H1 (cell line): ENCODE data around the gene CCDC102A. TPM values are rescaled to one million over a fixed set of nuclear protein-coding genes. Genes with fewer than 3 reads are reported as not detected.

ENCODE experiments used
- CTCF ChIA-PET: fragments of 300-600 bp; sonication (Branson Sonifier 250); formaldehyde crosslinking; loops from one replicate; lab custom pipeline; 2021; ENCODE audit not compliant: partially characterized antibody; lab: Charles Lee
- POLR2A ChIA-PET: fragments of 300-600 bp; sonication (Branson Sonifier 250); formaldehyde crosslinking; loops from one replicate; lab custom pipeline; 2021; ENCODE audit warnings: inconsistent platforms; ENCODE audit not compliant: partially characterized antibody; lab: Charles Lee
- DNase-seq, 2 experiments: peaks; one replicate each; pipeline versions ENCODE4 v3.0.0 to v3.0.0-alpha.2; 2010 to 2022; ENCODE audit warnings: low spot score in 2 of 2, low read depth in 1 of 2, mixed read lengths in 1 of 2
- FAIRE-seq: peaks from 2 replicates; lab custom pipeline; 2011; peaks lifted over from hg19 to GRCh38; lab: Jason Lieb, UNC
- H2AFZ ChIP-seq: 2 replicates; pipeline ENCODE4 v1.8.1; 2012; ENCODE audit warnings: low read length, inconsistent platforms
- H2AK5ac ChIP-seq: 2 replicates; pipeline ENCODE4 v1.6.1; 2013; ENCODE audit warnings: low read depth, low read length
- H2BK120ac ChIP-seq: replicated peaks from 2 replicates; pipeline ENCODE3; 2013; ENCODE audit warnings: low read depth, low read length, inconsistent platforms
- H2BK12ac ChIP-seq: 2 replicates; pipeline ENCODE4 v1.6.1; 2013; ENCODE audit warnings: low read depth, low read length
- H2BK15ac ChIP-seq: 2 replicates; pipeline ENCODE4 v1.6.1; 2013; ENCODE audit warnings: low read length
- H2BK20ac ChIP-seq: 2 replicates; pipeline ENCODE4 v1.6.1; 2013; ENCODE audit warnings: low read length
- H2BK5ac ChIP-seq: 2 replicates; pipeline ENCODE4 v1.6.1; 2013; ENCODE audit warnings: low read depth, low read length
- H3K14ac ChIP-seq: 2 replicates; pipeline ENCODE4 v1.6.1; 2013; ENCODE audit warnings: inconsistent platforms; ENCODE audit not compliant: insufficient read length
- H3K18ac ChIP-seq: 2 replicates; pipeline ENCODE4 v1.6.1; 2013; ENCODE audit warnings: low read length; ENCODE audit errors: extremely low read depth
- H3K23ac ChIP-seq: 2 replicates; pipeline ENCODE4 v1.6.1; 2013; ENCODE audit warnings: inconsistent platforms; ENCODE audit not compliant: insufficient read length
- H3K23me2 ChIP-seq: 2 replicates; pipeline ENCODE4 v1.6.1; 2013; ENCODE audit warnings: low read depth, low read length
- H3K27ac ChIP-seq: 2 replicates; pipeline ENCODE4 v1.6.1; 2011; ENCODE audit warnings: low read depth, low read length, inconsistent platforms
- H3K27me3 ChIP-seq, 4 experiments: replicated peaks in 1 of 4; 1 replicate in 1 of 4; 2 replicates in 3 of 4; pipeline versions ENCODE4 v1.6.1 to v1.8.1; 2011 to 2013; ENCODE audit warnings: low read length in 3 of 4, mild to moderate bottlenecking in 3 of 4, inconsistent platforms in 2 of 4, mixed read lengths in 2 of 4, moderate library complexity in 1 of 4; ENCODE audit not compliant: control insufficient read depth in 3 of 4, insufficient read depth in 3 of 4; ENCODE audit errors: extremely low read depth in 1 of 4
- H3K36me3 ChIP-seq, 4 experiments: 2 replicates each; pipeline versions ENCODE4 v1.6.1 to v1.8.1; 2011 to 2013; ENCODE audit warnings: mild to moderate bottlenecking in 4 of 4, low read length in 3 of 4, moderate library complexity in 2 of 4, control low read depth in 1 of 4, inconsistent platforms in 1 of 4; ENCODE audit not compliant: insufficient read depth in 4 of 4, control insufficient read depth in 2 of 4
- H3K4ac ChIP-seq: replicated peaks from 2 replicates; pipeline ENCODE3; 2013; ENCODE audit warnings: low read length, low read depth, mixed read lengths, inconsistent platforms; ENCODE audit not compliant: insufficient read length
- H3K4me1 ChIP-seq, 4 experiments: replicated peaks in 1 of 4; 1 replicate in 1 of 4; 2 replicates in 3 of 4; pipeline versions ENCODE4 v1.6.1 to v1.8.1; 2011 to 2013; ENCODE audit warnings: low read length in 3 of 4, inconsistent platforms in 2 of 4, mixed read lengths in 1 of 4; ENCODE audit not compliant: insufficient read depth in 4 of 4, control insufficient read depth in 3 of 4
- H3K4me2 ChIP-seq, 2 experiments: 2 replicates each; pipeline versions ENCODE4 v1.6.1 to v1.8.1; 2011 to 2013; ENCODE audit warnings: low read depth in 2 of 2, low read length in 2 of 2, control low read depth in 1 of 2, inconsistent platforms in 1 of 2, mild to moderate bottlenecking in 1 of 2; ENCODE audit not compliant: insufficient read depth in 1 of 2
- H3K4me3 ChIP-seq, 4 experiments: fragments of 200-600, 300-600 bp in 1 of 4; sonication (generic), shearing (Covaris generic), sonication (Bioruptor Twin) in 1 of 4; 2 replicates each; pipeline versions ENCODE4 v1.5.1 to v1.8.1; 2011 to 2016; ENCODE audit warnings: low read length in 4 of 4, low read depth in 3 of 4, control low read depth in 2 of 4, inconsistent platforms in 2 of 4, mild to moderate bottlenecking in 2 of 4, mixed read lengths in 1 of 4, moderate library complexity in 1 of 4; ENCODE audit not compliant: insufficient read depth in 2 of 4; ENCODE audit errors: extremely low read depth in 1 of 4
- H3K56ac ChIP-seq: replicated peaks from 2 replicates; pipeline ENCODE3; 2013; ENCODE audit warnings: low read depth, mild to moderate bottlenecking, mixed read lengths, low read length, inconsistent platforms; ENCODE audit not compliant: insufficient read length
- H3K79me1 ChIP-seq: 2 replicates; pipeline ENCODE4 v1.6.1; 2013; ENCODE audit warnings: low read depth, low read length, control low read depth
- H3K79me2 ChIP-seq, 2 experiments: 2 replicates each; pipeline versions ENCODE4 v1.6.1 to v1.8.1; 2012 to 2013; ENCODE audit warnings: low read length in 2 of 2, mild to moderate bottlenecking in 2 of 2, inconsistent platforms in 1 of 2; ENCODE audit not compliant: insufficient read depth in 2 of 2, control insufficient read depth in 1 of 2
- H3K9ac ChIP-seq, 4 experiments: replicated peaks in 1 of 4; 1 replicate in 1 of 4; 2 replicates in 3 of 4; pipeline versions ENCODE4 v1.6.1 to v1.8.1; 2011 to 2013; ENCODE audit warnings: low read depth in 3 of 4, low read length in 3 of 4, control low read depth in 2 of 4, mild to moderate bottlenecking in 2 of 4, moderate library complexity in 2 of 4, inconsistent platforms in 1 of 4; ENCODE audit errors: extremely low read depth in 1 of 4
- H3K9me3 ChIP-seq, 2 experiments: 2 replicates each; pipeline versions ENCODE4 v1.6.1 to v1.8.1; 2012 to 2013; ENCODE audit warnings: mild to moderate bottlenecking in 2 of 2, moderate library complexity in 2 of 2, control low read depth in 1 of 2, inconsistent platforms in 1 of 2, low read depth in 1 of 2, low read length in 1 of 2, mixed read lengths in 1 of 2; ENCODE audit not compliant: insufficient read depth in 2 of 2
- H4K20me1 ChIP-seq, 2 experiments: replicated peaks in 1 of 2; 2 replicates each; pipeline versions ENCODE3 to v1.8.1; 2011 to 2013; ENCODE audit warnings: inconsistent platforms in 2 of 2, low read length in 2 of 2, mild to moderate bottlenecking in 1 of 2; ENCODE audit not compliant: insufficient read depth in 2 of 2, control insufficient read depth in 1 of 2
- H4K5ac ChIP-seq: 2 replicates; pipeline ENCODE4 v1.6.1; 2013; ENCODE audit warnings: low read length, low read depth, mixed read lengths, inconsistent platforms; ENCODE audit not compliant: insufficient read length
- H4K8ac ChIP-seq: 2 replicates; pipeline ENCODE4 v1.8.0; 2013; ENCODE audit warnings: mild to moderate bottlenecking, moderate library complexity, low read length, inconsistent platforms; ENCODE audit not compliant: insufficient read depth; ENCODE audit errors: extremely low read depth
- H4K91ac ChIP-seq: replicated peaks from 2 replicates; pipeline ENCODE3; 2013; ENCODE audit warnings: low read length, mixed read lengths, inconsistent platforms; ENCODE audit not compliant: insufficient read length
- ATF2 ChIP-seq: IDR thresholded peaks from 2 replicates; pipeline ENCODE4 v1.6.1; 2012; ENCODE audit warnings: low read length, inconsistent platforms
- CHD1 ChIP-seq: IDR thresholded peaks from 2 replicates; pipeline ENCODE4 v1.6.1; 2012; ENCODE audit warnings: low read depth, low read length, improper control_type of control experiment
- MAX ChIP-seq: IDR thresholded peaks from 2 replicates; pipeline ENCODE4 v1.6.1; 2012; ENCODE audit warnings: inconsistent platforms
- POLR2AphosphoS5 ChIP-seq: IDR thresholded peaks from 2 replicates; pipeline ENCODE4 v1.6.1; 2011; ENCODE audit warnings: low read depth, low read length
- WGBS, 2 experiments: shearing (Covaris generic) in 1 of 2; methylation state at CpG; one replicate each; pipeline versions ENCODE4 v1.1.6 to v1.1.7; 2013 to 2015; ENCODE audit warnings: low lambda C conversion rate in 2 of 2, mixed read lengths in 2 of 2, inconsistent platforms in 1 of 2, low coverage in 1 of 2, missing lambda C conversion rate in 1 of 2; ENCODE audit not compliant: insufficient replicate concordance in 2 of 2, insufficient coverage in 1 of 2, insufficient read length in 1 of 2; ENCODE audit errors: extremely low coverage in 1 of 2, missing lambda C conversion rate in 1 of 2; 5-methylcytosine and 5-hydroxymethylcytosine counted together
- polyA plus RNA-seq, 7 experiments: library from polyadenylated mRNA; depleted of rRNA in 3 of 7; stranded (reverse) in 5 of 7; unstranded in 2 of 7; fragments of >200 nt in 5 of 7; fragments of 200-250 nt in 2 of 7; gene quantifications; 1 replicate in 5 of 7; 2 replicates in 1 of 7; 4 replicates in 1 of 7; pipeline versions ENCODE4 v1.2.1 to v1.2.3, GENCODE V29; 2011 to 2013; ENCODE audit warnings: missing spikeins in 2 of 7, mixed read lengths in 2 of 7
- total RNA-seq: library from RNA; stranded (reverse); fragmentation: NEBNext Ultra II Directional; extraction: Animal tissue kit (Norgen Biotek cat#: 25700); gene quantifications from 2 replicates; pipeline ENCODE4 v1.2.1, GENCODE V29; 2021

Gene CCDC102A
- total and polyA plus RNA-seq, 2 of the 8 experiments (the other 6 are each of a cell fraction or from before 2014, with no cell fraction given): 4.0 to 7.5 TPM

DNA sequence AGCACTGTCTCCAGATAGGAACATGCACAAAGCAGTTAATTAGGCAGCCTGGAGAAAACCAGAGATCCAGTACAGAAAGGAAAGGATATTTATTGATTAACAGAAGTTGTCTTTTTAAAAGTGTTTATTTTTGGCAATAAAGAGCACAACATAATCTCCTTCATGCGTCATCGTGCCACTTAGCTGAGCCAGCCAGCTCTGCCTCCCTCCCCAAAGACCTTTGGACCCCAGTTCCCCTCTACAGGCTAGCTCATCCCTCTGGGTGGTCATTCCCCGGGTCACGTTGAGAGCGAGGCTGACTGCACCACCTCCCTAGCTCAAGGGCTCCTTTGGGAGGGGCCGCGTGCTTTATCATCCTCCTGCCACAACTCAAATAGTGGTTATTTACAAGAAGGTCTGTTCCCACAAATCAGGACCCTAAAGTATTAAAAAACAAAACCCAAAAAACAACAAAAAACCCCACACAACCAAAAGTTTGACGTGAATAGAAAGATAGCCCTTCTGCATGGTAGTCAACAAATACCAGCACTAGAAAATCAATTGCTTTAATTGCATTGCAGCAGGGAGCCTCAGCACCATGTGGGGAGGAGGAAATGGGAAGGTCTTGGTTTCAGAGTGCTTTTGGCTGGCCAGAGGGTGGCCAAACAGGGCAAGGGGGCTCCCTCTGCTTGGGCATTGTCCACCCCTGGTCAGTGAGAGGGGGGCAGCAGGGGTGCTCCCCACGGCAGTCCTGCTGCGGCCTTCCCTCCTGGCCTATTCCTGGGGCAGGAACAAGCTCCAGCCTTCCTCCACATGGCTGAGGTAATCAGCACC, 64.3 kb downstream of the CCDC102A start:
- ChIA-PET CTCF (interaction anchor here (0.8 to 15.0 kb wide), 4 partner anchors 10 to 54 kb away, joined by 4 to 210 read pairs (median 77); partner anchors contain the start of gene POLR2C), POLR2A (interaction anchor here (1.2 to 10.3 kb wide), 10 partner anchors 9 to 65 kb away, joined by 3 to 67 read pairs (median 6); partner anchors contain the start of genes CCDC102A, CIAPIN1, COQ9 and DOK4)
- 0 out of 2 replicates have a peak, but pooled peaks have one; percentile 14 for TF ChIP-seq MAX
- peak; percentile 77; the same call in 1 of the 2 replicates for TF ChIP-seq ATF2
- TF ChIP-seq CHD1: no peak
- peak; percentile 2; the same call in 1 of the 2 replicates for TF ChIP-seq POLR2AphosphoS5
- Histone ChIP-seq H3K36me3 (peaks cover 16 to 54% (median 33%) of the 10 kb centered on the region in 4 experiments), H4K5ac (peak overlapping the region; percentile 39), H2AFZ (no peak overlapping the region), H3K79me2 (no peaks in the 10 kb centered on the region), H4K8ac (peak overlapping the region; percentile 3; the same call in 1 of the 2 replicates), H3K9me3 (no peaks in the 10 kb centered on the region), H3K4me3 (peak overlapping the region in 2 of 4 experiments; percentile 1 to 14; a peak in 2 of 8 replicates), H3K14ac (no peak overlapping the region), H3K27me3 (no peaks in the 10 kb centered on the region), H3K9ac (no peak overlapping the region; a peak in 1 of 7 replicates), H4K91ac (no peak overlapping the region), H2BK15ac (no peak overlapping the region), H4K20me1 (peaks cover 2 to 3% of the 10 kb centered on the region in 2 experiments), H2BK20ac (no peak overlapping the region), H3K27ac (peak overlapping the region; percentile 38; the same call in 1 of the 2 replicates), H3K4me2 (peak overlapping the region; percentile 15 to 53), H2BK12ac (0 out of 2 replicates have a peak overlapping the region, but pooled peaks have one; percentile 56), H3K18ac (peak overlapping the region; percentile 14; the same call in 1 of the 2 replicates), H2BK120ac (no peak overlapping the region), H3K56ac (peak overlapping the region; percentile 70), H3K4me1 (peaks cover 10 to 42% (median 33%) of the 10 kb centered on the region in 4 experiments), H3K79me1 (0 out of 2 replicates have a peak, but pooled peaks cover 2% of the 10 kb centered on the region), H2BK5ac (peak overlapping the region; percentile 94), H3K23ac (no peak overlapping the region), H3K23me2 (no peaks in the 10 kb centered on the region; the same call in 1 of the 2 replicates), H3K4ac (peak overlapping the region; percentile 17), H2AK5ac (no peak overlapping the region)
- 35% methylated on average over 10 of the region's 10 CpGs; no CpG with 5 or more reads in 1 of the 2 experiments for WGBS, 2 experiments
- FAIRE-seq (no peak), DNase-seq (peak in 1 of 2 experiments; percentile 60)
